Hepatocyte (in vitro differentiated cells): Measurements from ENCODE around the gene UNC5A. TPM values are rescaled to one million over a fixed set of nuclear protein-coding genes. Genes with fewer than 3 reads are reported as not detected.

Experiments
- DNase-seq: peaks from one replicate; pipeline ENCODE4 v3.0.0-alpha.2; 2016; ENCODE audit warnings: low spot score
- H2AFZ ChIP-seq: fragments of 200-600 bp; sonication (generic); 2 replicates; pipeline ENCODE4 v1.6.0; 2016; ENCODE audit warnings: antibody characterized with exemption, mild to moderate bottlenecking
- H3K27ac ChIP-seq: fragments of 200-600 bp; sonication (generic); 2 replicates; pipeline ENCODE4 v1.5.1; 2016; ENCODE audit warnings: mild to moderate bottlenecking
- H3K27me3 ChIP-seq: fragments of 200-600 bp; sonication (generic); 2 replicates; pipeline ENCODE4 v1.6.1; 2016
- H3K36me3 ChIP-seq: fragments of 200-600 bp; sonication (generic); replicated peaks from 2 replicates; pipeline ENCODE4 v1.5.1; 2016; ENCODE audit warnings: low read depth; ENCODE audit not compliant: insufficient read depth
- H3K4me1 ChIP-seq: fragments of 200-600 bp; sonication (generic); 2 replicates; pipeline ENCODE4 v1.5.1; 2016; ENCODE audit warnings: mild to moderate bottlenecking, moderate library complexity; ENCODE audit not compliant: insufficient read depth
- H3K4me2 ChIP-seq: fragments of 200-600 bp; sonication (generic); 2 replicates; pipeline ENCODE4 v1.6.0; 2016
- H3K4me3 ChIP-seq: fragments of 200-600 bp; sonication (generic); 2 replicates; pipeline ENCODE4 v1.5.1; 2016; ENCODE audit warnings: mild to moderate bottlenecking
- H3K79me2 ChIP-seq: fragments of 200-600 bp; sonication (generic); 2 replicates; pipeline ENCODE4 v1.6.0; 2017; ENCODE audit warnings: mild to moderate bottlenecking
- H3K9me2 ChIP-seq: fragments of 200-600 bp; sonication (generic); replicated peaks from 2 replicates; pipeline ENCODE4 v1.6.0; 2017; ENCODE audit warnings: mild to moderate bottlenecking; ENCODE audit not compliant: insufficient read depth
- H3K9me3 ChIP-seq: fragments of 200-600 bp; sonication (generic); 2 replicates; pipeline ENCODE4 v1.5.1; 2016; ENCODE audit warnings: low read depth, mild to moderate bottlenecking
- H4K20me1 ChIP-seq: fragments of 200-600 bp; sonication (generic); 2 replicates; pipeline ENCODE4 v1.6.0; 2016; ENCODE audit warnings: mild to moderate bottlenecking; ENCODE audit not compliant: insufficient read depth, poor library complexity, severe bottlenecking
- EZH2 ChIP-seq: fragments of 200-600 bp; sonication (generic); IDR thresholded peaks from 2 replicates; pipeline ENCODE4 v1.6.1; 2016; ENCODE audit warnings: antibody characterized with exemption, mild to moderate bottlenecking, borderline replicate concordance
- EZH2phosphoT487 ChIP-seq: fragments of 200-600 bp; sonication (generic); IDR thresholded peaks from one replicate; pipeline ENCODE4 v1.6.1; 2018; ENCODE audit warnings: antibody characterized with exemption, mild to moderate bottlenecking, low read depth, moderate library complexity; ENCODE audit not compliant: unreplicated experiment, severe bottlenecking
- WGBS: methylation state at CpG from one replicate; pipeline ENCODE4 v1.1.6; 2016; ENCODE audit warnings: low lambda C conversion rate; ENCODE audit errors: missing lambda C conversion rate; 5-methylcytosine and 5-hydroxymethylcytosine counted together
- polyA plus RNA-seq: library from polyadenylated mRNA; unstranded; fragments of >200 nt; fragmentation: Nextera tagmentation; extraction: Ambion mirVana; gene quantifications from 2 replicates; pipeline ENCODE4 v1.2.1, GENCODE V29; 2016
- total RNA-seq: library from RNA; depleted of rRNA; stranded (reverse); fragments of >200 nt; gene quantifications from 2 replicates; pipeline ENCODE4 v1.2.3, GENCODE V29; 2014
- TF ChIP-seq, protein P1 (sequence below): fragments of 200-600 bp; sonication (generic); IDR thresholded peaks from 2 replicates; pipeline ENCODE4 v1.5.1; 2016; ENCODE audit warnings: antibody characterized with exemption, mild to moderate bottlenecking; ENCODE audit not compliant: poor library complexity

The UNC5A gene
- total and polyA plus RNA-seq, 2 experiments from 2014 or later, result 0.10 to 1.1 TPM

DNA sequence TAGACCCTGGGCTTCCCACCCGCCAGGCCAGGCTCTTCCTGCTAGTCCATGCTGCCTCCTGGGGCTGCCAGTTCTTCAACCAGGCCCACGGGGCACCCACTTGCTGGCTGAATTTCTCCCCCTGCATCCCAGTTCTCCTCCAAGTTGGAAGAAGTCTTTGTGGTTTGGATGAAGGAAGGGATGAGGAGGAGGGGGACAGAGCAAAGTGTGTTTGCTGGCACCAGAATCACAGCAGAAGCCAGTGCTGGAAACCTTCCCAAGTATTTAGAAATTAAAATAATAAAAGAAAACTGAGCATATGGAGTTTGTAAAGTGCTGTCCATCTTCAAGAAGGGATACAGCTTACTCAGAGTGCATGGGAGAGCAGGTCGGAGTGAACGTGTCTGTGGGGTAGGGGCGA lies 19.4 kb upstream of the UNC5A start:
- TF ChIP-seq, protein P1, sequence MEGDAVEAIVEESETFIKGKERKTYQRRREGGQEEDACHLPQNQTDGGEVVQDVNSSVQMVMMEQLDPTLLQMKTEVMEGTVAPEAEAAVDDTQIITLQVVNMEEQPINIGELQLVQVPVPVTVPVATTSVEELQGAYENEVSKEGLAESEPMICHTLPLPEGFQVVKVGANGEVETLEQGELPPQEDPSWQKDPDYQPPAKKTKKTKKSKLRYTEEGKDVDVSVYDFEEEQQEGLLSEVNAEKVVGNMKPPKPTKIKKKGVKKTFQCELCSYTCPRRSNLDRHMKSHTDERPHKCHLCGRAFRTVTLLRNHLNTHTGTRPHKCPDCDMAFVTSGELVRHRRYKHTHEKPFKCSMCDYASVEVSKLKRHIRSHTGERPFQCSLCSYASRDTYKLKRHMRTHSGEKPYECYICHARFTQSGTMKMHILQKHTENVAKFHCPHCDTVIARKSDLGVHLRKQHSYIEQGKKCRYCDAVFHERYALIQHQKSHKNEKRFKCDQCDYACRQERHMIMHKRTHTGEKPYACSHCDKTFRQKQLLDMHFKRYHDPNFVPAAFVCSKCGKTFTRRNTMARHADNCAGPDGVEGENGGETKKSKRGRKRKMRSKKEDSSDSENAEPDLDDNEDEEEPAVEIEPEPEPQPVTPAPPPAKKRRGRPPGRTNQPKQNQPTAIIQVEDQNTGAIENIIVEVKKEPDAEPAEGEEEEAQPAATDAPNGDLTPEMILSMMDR, result no peak
- TF ChIP-seq EZH2phosphoT487 (no peak), EZH2 (no peak)
- no peak overlapping the region for H3K4me2 ChIP-seq
- H2AFZ ChIP-seq, result no peak overlapping the region
- DNase-seq, result no peak
- no peak overlapping the region for H3K27ac ChIP-seq
- no peak overlapping the region for H3K4me3 ChIP-seq
- H3K9me3 ChIP-seq, result no peaks in the 10 kb centered on the region
- H4K20me1 ChIP-seq, result no peaks in the 10 kb centered on the region
- no peaks in the 10 kb centered on the region for H3K36me3 ChIP-seq
- H3K9me2 ChIP-seq, result no peaks in the 10 kb centered on the region
- 88% methylated on average over 5 of the region's 5 CpGs for WGBS
- no peaks in the 10 kb centered on the region for H3K79me2 ChIP-seq
- H3K4me1 ChIP-seq, result no peaks in the 10 kb centered on the region
- peaks cover 64% of the 10 kb centered on the region for H3K27me3 ChIP-seq

DNA sequence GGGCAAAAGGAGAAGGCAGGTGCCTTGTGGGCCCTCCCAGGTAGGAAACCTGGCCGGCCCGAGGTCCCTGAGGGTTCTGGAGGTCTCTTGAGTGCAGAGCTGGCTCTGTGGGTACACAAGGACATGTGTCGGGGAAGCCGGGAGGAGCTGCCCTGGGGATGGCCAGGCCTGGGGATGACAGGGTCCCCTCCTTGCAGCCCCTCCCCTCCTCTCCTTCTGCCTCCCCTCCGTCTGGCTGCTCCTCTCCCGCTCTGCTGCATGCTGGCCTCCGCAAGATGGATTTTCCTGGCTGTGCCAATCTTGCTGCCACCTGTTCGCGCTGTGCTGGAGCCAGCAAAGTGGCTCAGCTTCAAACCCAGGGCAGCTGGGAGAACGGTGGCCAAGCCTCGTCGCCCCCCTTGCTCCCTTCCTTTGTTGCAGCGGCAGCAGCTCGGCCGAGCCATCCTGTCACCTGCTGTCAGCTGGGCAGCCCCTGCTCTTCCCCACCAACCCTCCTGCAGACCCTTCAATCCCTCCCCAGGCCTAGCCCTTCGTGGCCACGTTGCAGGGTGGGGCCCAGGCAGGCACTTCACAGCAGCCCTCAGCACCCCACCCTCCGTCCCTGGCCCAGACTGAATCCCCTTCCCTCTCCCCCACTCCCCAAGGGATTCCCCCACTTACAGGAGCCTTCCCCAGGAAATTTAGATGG lies 17.6 kb upstream of the UNC5A start:
- Histone ChIP-seq H4K20me1 (no peaks in the 10 kb centered on the region), H3K4me2 (no peak overlapping the region), H3K4me3 (no peak overlapping the region), H3K9me3 (no peaks in the 10 kb centered on the region), H3K27ac (no peak overlapping the region), H3K27me3 (peaks cover 76% of the 10 kb centered on the region), H3K79me2 (no peaks in the 10 kb centered on the region), H2AFZ (no peak overlapping the region), H3K4me1 (no peaks in the 10 kb centered on the region), H3K36me3 (no peaks in the 10 kb centered on the region), H3K9me2 (no peaks in the 10 kb centered on the region)
- WGBS, result 89% methylated on average over 15 of the region's 18 CpGs
- TF ChIP-seq EZH2 (no peak), EZH2phosphoT487 (no peak)
- TF ChIP-seq, protein P1, result no peak
- DNase-seq, result no peak

DNA sequence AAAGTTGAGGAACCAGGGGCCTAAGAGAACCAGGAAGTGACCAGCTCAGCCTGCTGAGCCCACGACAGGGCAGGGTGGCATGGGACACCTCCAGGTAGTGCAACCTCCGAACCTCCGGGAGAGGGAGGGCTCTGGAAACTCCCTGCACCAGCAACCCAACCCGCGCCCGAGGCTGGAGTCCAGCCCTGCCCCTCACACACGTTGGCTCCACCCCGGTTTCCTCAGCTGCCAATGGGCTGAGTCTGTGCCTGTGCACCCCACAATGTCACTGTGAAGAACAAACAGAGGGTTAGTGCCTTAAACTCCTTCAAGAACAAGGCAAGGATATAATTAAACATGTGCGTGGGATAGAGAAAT lies 17.0 kb upstream of the UNC5A start:
- 60% methylated on average over 9 of the region's 9 CpGs for WGBS
- Histone ChIP-seq H3K79me2 (no peaks in the 10 kb centered on the region), H3K9me2 (no peaks in the 10 kb centered on the region), H4K20me1 (no peaks in the 10 kb centered on the region), H3K36me3 (no peaks in the 10 kb centered on the region), H2AFZ (no peak overlapping the region), H3K27ac (no peak overlapping the region), H3K9me3 (no peaks in the 10 kb centered on the region), H3K4me1 (no peaks in the 10 kb centered on the region), H3K4me2 (no peak overlapping the region), H3K27me3 (peaks cover 70% of the 10 kb centered on the region), H3K4me3 (no peak overlapping the region)
- DNase-seq, result no peak
- TF ChIP-seq, protein P1, result no peak
- TF ChIP-seq EZH2 (no peak), EZH2phosphoT487 (no peak)
